Uterus (tissue), 2 donors: Measurements from ENCODE around the gene PTPRD.

Source experiments
- CTCF ChIP-seq, 4 experiments: fragments of 200-600 bp in 2 of 4; fragments of 450-650 bp in 2 of 4; sonication (generic) in 2 of 4; IDR thresholded peaks; one replicate each; pipeline ENCODE4 v1.5.1; 2016 to 2019; ENCODE audit warnings: antibody characterized with exemption in 4 of 4, mild to moderate bottlenecking in 2 of 4, moderate library complexity in 1 of 4
- POLR2A ChIP-seq, 2 donors: fragments of 450-650 bp; IDR thresholded peaks; one replicate each; pipeline ENCODE4 v1.6.1; 2016; ENCODE audit warnings: antibody characterized with exemption in 2 of 2, mild to moderate bottlenecking in 1 of 2, moderate library complexity in 1 of 2

- TF ChIP-seq POLR2A (IDR thresholded peaks at IDR 0.05) (no peak), CTCF (IDR thresholded peaks at IDR 0.05) (no peak)
These were observed 2345.9 kb downstream of the PTPRD start for GRCh38 chr9:8266861-8267260.
